Ramos (cell line): ENCODE results near the gene CBFB.
"Not testable (repeated sequence)": the region's sequence is repeated elsewhere in the genome, so short reads cannot be mapped to it uniquely, and the experiment has no call there.

ENCODE experiments used
- in situ Hi-C: fragments of 300-500 bp; cut with MboI; formaldehyde crosslinking; loops from one replicate; pipeline ENCODE4 v1.14.3; 2022; ENCODE audit warnings: low sequenced_read_pairs; ENCODE audit not compliant: unreplicated experiment

The CBFB gene

GRCh38 chr16:67039260-67040020 lies 10.5 kb downstream of the CBFB start:
- in situ Hi-C loops, result no loop called here

GRCh38 chr16:67040166-67040565 lies 11.2 kb downstream of the CBFB start:
- in situ Hi-C loops, result no loop called here

- in situ Hi-C loops, result no loop called here
Observed at GRCh38 chr16:67040906-67041305, 12.0 kb downstream of the CBFB start.

GRCh38 chr16:67041520-67041919 lies 12.6 kb downstream of the CBFB start:
- in situ Hi-C loops, result not testable (repeated sequence)

- in situ Hi-C loops, result no loop called here
Observed at GRCh38 chr16:67043420-67043819, 14.5 kb downstream of the CBFB start.

- in situ Hi-C loops, result no loop called here
Observed at GRCh38 chr16:67050796-67051195, 21.8 kb downstream of the CBFB start.

GRCh38 chr16:67052399-67052798 lies 23.4 kb downstream of the CBFB start:
- in situ Hi-C loops, result no loop called here

- in situ Hi-C loops, result no loop called here
Observed at GRCh38 chr16:67053767-67054334, 24.9 kb downstream of the CBFB start.

GRCh38 chr16:67054901-67055300 lies 26.0 kb downstream of the CBFB start:
- in situ Hi-C loops, result no loop called here

- in situ Hi-C loops, result no loop called here
Observed at GRCh38 chr16:67055712-67056487, 27.0 kb downstream of the CBFB start.

GRCh38 chr16:67063008-67063407 lies 34.1 kb downstream of the CBFB start:
- in situ Hi-C loops, result no loop called here

- in situ Hi-C loops, result no loop called here
Observed at GRCh38 chr16:67068212-67068753, 39.3 kb downstream of the CBFB start.

- in situ Hi-C loops, result no loop called here
Observed at GRCh38 chr16:67071476-67072048, 42.6 kb downstream of the CBFB start.

- in situ Hi-C loops, result no loop called here
Observed at GRCh38 chr16:67075331-67075730, 46.4 kb downstream of the CBFB start.

- in situ Hi-C loops, result no loop called here
Observed at GRCh38 chr16:67077871-67078270, 48.9 kb downstream of the CBFB start.

- in situ Hi-C loops, result no loop called here
Observed at GRCh38 chr16:67082100-67082499, 53.2 kb downstream of the CBFB start.

GRCh38 chr16:67082891-67083290 lies 53.9 kb downstream of the CBFB start:
- in situ Hi-C loops, result no loop called here

- in situ Hi-C loops, result no loop called here
Observed at GRCh38 chr16:67084345-67085028, 55.5 kb downstream of the CBFB start.

- in situ Hi-C loops, result no loop called here
Observed at GRCh38 chr16:67086822-67087221, 57.9 kb downstream of the CBFB start.

- in situ Hi-C loops, result no loop called here
Observed at GRCh38 chr16:67087291-67087690, 58.3 kb downstream of the CBFB start.
